Fibroblast of the aortic adventitia (primary cell): ENCODE data around the gene SESTD1. TPM values are rescaled to one million over a fixed set of nuclear protein-coding genes. Genes with fewer than 3 reads are reported as not detected.
A peak's percentile ranks its signal among the peaks of the same experiment; 100 is the strongest.

Experiments
- DNase-seq: peaks from one replicate; pipeline ENCODE4 v3.0.0-alpha.2; 2010; ENCODE audit warnings: low read depth
- H3K4me3 ChIP-seq: 2 replicates; pipeline ENCODE4 v1.5.1; 2011; ENCODE audit warnings: low read depth, mild to moderate bottlenecking, control low read depth, low read length, moderate library complexity
- total RNA-seq: library from RNA; depleted of rRNA; stranded (reverse); fragments of >200 nt; gene quantifications from 2 replicates; pipeline ENCODE4 v1.2.3, GENCODE V29; 2012; ENCODE audit warnings: low replicate concordance
- TF ChIP-seq, protein P1 (sequence below): IDR thresholded peaks from 2 replicates; pipeline ENCODE4 v1.5.1; 2011; ENCODE audit warnings: mild to moderate bottlenecking, low read length, control low read depth, inconsistent platforms; ENCODE audit not compliant: insufficient read depth

SESTD1 gene
- 53.3 and 62.3 TPM in 2 replicates for total RNA-seq

GRCh38 chr2:179264368-179265081 lies at the start of gene SESTD1:
SESTD1 (minus strand) TSS chr2:179264832; CDS start chr2:179191841, 72,991 bp downstream.
- H3K4me3 ChIP-seq, result peak within 1 kb of the TSS; percentile 82
- TF ChIP-seq, protein P1, sequence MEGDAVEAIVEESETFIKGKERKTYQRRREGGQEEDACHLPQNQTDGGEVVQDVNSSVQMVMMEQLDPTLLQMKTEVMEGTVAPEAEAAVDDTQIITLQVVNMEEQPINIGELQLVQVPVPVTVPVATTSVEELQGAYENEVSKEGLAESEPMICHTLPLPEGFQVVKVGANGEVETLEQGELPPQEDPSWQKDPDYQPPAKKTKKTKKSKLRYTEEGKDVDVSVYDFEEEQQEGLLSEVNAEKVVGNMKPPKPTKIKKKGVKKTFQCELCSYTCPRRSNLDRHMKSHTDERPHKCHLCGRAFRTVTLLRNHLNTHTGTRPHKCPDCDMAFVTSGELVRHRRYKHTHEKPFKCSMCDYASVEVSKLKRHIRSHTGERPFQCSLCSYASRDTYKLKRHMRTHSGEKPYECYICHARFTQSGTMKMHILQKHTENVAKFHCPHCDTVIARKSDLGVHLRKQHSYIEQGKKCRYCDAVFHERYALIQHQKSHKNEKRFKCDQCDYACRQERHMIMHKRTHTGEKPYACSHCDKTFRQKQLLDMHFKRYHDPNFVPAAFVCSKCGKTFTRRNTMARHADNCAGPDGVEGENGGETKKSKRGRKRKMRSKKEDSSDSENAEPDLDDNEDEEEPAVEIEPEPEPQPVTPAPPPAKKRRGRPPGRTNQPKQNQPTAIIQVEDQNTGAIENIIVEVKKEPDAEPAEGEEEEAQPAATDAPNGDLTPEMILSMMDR, result no peak
- no peak for DNase-seq

DNA sequence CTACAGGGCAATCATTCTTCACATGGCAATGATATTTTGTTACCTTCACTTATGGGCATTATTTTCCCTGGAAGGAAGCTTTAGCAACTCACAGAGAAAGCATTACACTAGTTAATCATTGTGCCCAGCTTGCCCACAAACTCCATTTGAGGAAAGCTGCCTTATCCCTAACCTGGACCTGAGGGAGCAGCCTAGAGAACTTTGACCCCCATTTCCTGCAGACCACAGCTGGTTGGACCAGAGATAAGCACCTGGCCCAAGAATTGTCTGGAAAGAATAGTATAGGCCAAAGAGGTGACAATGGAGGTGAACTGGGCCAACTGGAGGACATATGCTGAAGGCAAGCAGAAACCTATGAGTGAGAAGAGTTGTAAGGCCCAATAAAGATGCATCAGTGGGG lies 48.4 kb upstream of the SESTD1 start:
- DNase-seq, result no peak
- TF ChIP-seq, protein P1, result no peak
- no peak overlapping the region for H3K4me3 ChIP-seq

GRCh38 chr2:179311101-179311500 lies 46.5 kb upstream of the SESTD1 start:
- TF ChIP-seq, protein P1, result no peak
- no peak overlapping the region for H3K4me3 ChIP-seq
- no peak for DNase-seq

DNA sequence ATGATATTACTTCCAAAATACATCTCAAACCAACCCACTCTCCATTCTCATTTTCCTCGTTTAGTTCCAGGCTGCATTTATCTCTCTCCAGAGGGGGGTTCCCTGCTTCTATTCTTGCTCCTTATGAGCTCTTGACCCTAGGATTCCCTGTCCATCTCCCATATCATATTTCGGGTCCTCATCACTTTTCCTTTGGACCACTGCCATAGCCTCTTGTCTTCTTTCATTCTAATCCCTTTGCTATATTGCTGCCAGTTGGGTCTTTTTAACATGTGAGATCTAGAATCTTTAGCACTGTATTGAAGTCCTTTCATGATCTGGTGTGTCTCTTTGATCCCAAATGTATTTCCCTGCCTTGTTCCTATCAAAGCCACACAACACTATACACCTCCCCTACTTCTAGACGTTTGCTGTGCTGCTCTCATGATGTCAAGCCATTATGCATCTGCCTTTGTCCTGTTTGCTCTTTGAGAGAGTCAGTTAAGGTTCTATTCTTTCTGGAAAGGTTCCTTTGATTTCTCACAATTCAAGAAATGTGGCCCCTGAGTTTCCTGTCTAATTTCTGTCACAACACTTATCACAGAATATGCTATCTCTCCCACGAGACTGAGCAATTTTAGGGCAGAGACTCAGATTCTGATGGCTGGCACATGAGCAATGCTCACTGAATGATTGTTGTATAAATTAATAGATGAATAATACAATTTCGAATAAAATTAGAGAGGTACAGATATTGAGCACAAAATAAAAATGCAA lies 43.2 kb upstream of the SESTD1 start:
- H3K4me3 ChIP-seq, result no peak overlapping the region
- TF ChIP-seq, protein P1, result no peak
- no peak for DNase-seq

- no peak overlapping the region for H3K4me3 ChIP-seq
- no peak for DNase-seq
- TF ChIP-seq, protein P1, result no peak
These were observed 40.5 kb upstream of the SESTD1 start for GRCh38 chr2:179305125-179305524.

DNA sequence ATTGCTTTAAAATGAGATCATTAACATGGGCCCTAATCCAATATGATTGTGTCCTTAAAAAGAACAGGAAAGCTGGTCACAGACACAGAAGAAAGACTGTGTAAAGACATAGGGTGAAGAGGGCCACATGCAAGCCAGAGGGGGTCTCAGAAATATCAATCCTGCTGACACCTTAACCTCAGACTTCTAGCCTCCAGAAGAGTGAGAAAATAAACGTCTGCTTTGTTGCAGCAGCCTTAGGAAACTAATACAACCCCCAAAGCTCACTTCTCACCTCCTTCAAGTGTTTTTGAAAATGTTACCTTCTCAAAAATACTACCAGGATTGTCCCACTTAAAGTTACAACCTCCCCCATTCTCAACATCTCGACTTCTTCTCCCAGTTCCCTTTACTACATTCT lies 39.8 kb upstream of the SESTD1 start:
- TF ChIP-seq, protein P1, result no peak
- H3K4me3 ChIP-seq, result no peak overlapping the region
- no peak for DNase-seq
